Activated CD8-positive, alpha-beta memory T cell treated with anti-CD3 and anti-CD28 coated beads, Interleukin-2, amount 10 ng/mL, durations not matched to agents 7 days and 5 days (primary cell): Measurements from ENCODE around the gene SPIN3. TPM values are rescaled to one million over a fixed set of nuclear protein-coding genes. Genes with fewer than 3 reads are reported as not detected.
"Not testable (repeated sequence)": the region's sequence is repeated elsewhere in the genome, so short reads cannot be mapped to it uniquely, and the experiment has no call there.

Experiments
- ATAC-seq: fragments of 150-1000 bp; cut with Tn5 transposase; one replicate; pipeline ENCODE4 v1.10.0; 2021; ENCODE audit warnings: moderate library complexity
- CTCF ChIA-PET: fragments of 350-600 bp; sonication (Branson Sonifier 250); formaldehyde crosslinking; loops from one replicate; lab custom pipeline; 2021; ENCODE audit warnings: antibody characterized with exemption; lab: Charles Lee
- DNase-seq: peaks from one replicate; pipeline ENCODE4 v3.0.0-alpha.2; 2020
- H3K27ac Mint-ChIP-seq: one replicate; pipeline ENCODE4 v1.8.0; 2021; ENCODE audit warnings: mild to moderate bottlenecking, mixed read lengths
- H3K27me3 Mint-ChIP-seq: one replicate; pipeline ENCODE4 v1.8.0; 2021; ENCODE audit warnings: mixed read lengths
- H3K36me3 Mint-ChIP-seq: one replicate; pipeline ENCODE4 v1.8.0; 2021; ENCODE audit warnings: mild to moderate bottlenecking, mixed read lengths
- H3K4me1 Mint-ChIP-seq: one replicate; pipeline ENCODE4 v1.8.0; 2021; ENCODE audit warnings: mixed read lengths
- H3K4me3 Mint-ChIP-seq: one replicate; pipeline ENCODE4 v1.8.0; 2021; ENCODE audit warnings: mild to moderate bottlenecking, moderate library complexity, mixed read lengths
- H3K9me3 Mint-ChIP-seq: one replicate; pipeline ENCODE4 v1.8.0; 2022; ENCODE audit warnings: low read depth, mixed read lengths
- total RNA-seq, 2 experiments: library from RNA; stranded (reverse); gene quantifications; one replicate each; pipeline ENCODE4 v1.2.3, GENCODE V29; 2021

Gene SPIN3
- total RNA-seq: 1 to 10 TPM; 6.9 to 7.9 TPM

- Mint-ChIP-seq H3K27ac (peak within 1 kb of the TSS; percentile 73), H3K4me3 (peak within 1 kb of the TSS; percentile 81), H3K36me3 (peaks cover 9% of the 10 kb centered on the region), H3K4me1 (peaks cover 23% of the 10 kb centered on the region), H3K27me3 (no peaks in the 10 kb centered on the region), H3K9me3 (no peaks in the 10 kb centered on the region)
- DNase-seq: peak; percentile 78
- peak; percentile 94 for ATAC-seq
- CTCF ChIA-PET: no interaction called here
These were observed at the start of gene SPIN3 for GRCh38 chrX:56995271-56995994. Gene SPIN3 (minus strand): TSS chrX:56995541. CDS start chrX:56994947, 594 bp downstream.

DNA sequence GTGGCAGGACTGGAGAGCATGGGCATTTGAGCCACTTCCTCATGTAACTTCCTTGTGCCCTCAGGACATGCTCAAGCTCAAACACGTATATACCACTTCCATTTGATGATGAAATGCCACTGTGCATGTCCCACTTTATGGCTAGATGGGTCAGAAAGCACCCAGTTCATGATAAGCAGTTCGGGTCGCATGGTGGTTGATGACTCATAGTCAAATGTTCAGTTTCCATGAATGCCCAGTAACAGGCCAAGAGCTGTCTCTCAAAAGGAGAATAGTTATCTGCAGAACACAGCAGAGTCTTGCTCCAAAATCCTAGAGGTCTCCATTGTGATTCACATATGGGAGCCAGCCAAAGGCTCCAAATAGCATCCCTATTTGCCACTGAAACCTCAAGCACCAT lies 48.9 kb upstream of the SPIN3 start:
- ATAC-seq: no peak
- Mint-ChIP-seq H3K27ac (no peak overlapping the region), H3K4me3 (no peak overlapping the region), H3K4me1 (no peaks in the 10 kb centered on the region), H3K27me3 (no peaks in the 10 kb centered on the region), H3K9me3 (no peaks in the 10 kb centered on the region), H3K36me3 (no peaks in the 10 kb centered on the region)
- CTCF ChIA-PET: no interaction called here
- DNase-seq: no peak

DNA sequence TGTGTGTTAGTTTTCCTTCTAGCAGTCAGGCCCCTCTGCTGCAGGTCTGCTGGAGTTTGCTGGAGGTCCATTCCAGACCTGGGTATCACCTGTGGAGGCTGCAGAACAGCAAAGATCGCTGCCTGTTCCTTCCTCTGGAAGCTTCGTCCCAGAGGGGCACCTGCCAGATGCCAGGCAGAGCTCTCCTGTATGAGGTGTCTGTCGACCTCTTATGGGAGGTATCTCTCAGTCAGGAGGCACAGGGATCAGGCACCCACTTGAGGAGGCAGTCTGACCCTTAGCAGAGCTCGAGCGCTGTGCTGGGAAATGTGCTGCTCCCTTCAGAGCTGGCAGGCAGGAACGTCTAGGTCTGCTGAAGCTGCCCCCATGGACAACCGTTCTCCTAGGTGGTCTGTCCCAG lies 41.9 kb upstream of the SPIN3 start:
- ATAC-seq, H3K27ac Mint-ChIP-seq, H3K36me3 Mint-ChIP-seq, CTCF ChIA-PET, H3K9me3 Mint-ChIP-seq, DNase-seq, H3K27me3 Mint-ChIP-seq, H3K4me3 Mint-ChIP-seq, H3K4me1 Mint-ChIP-seq: not testable (repeated sequence)

DNA sequence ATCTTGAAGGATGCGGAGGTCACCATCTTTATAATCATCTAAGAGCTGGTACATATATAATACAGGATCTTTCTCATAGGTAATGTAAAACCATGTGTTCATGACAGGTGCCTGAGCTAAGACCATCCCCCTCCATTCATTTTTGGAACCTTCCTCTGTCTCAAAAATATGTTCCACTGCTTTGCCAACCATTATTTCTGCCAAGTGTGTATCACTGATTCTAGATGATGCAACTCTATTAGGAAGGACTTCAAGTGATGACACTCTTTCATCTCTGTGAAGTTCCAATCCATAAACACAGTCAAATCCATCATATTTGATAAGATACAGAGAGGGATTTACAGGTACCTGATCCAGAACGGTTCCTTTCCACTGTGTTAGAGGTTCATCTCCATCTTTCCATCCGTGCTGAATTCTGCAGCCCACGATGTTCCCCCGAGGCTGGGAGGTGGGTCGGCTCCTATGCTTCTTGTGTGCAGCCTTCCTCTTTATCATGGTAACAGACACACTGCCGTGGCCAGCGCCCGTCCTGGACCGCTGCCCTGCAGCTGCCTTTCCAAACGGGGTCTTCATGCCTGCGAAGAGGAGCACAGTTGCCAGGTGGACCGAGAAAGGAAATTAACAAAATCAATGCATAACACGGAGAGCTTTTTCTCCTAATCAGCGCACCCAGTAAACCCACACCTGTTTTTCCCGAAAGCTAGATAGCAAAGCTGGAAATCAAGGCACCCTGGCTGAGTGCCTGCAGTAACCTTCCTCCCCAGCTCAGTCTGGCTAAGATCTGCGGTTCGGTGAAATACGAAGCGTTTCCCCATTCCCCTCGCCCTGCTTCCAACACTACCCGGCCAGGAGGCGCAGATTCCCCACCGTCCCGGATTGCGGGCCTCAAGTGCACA lies 718 bp downstream of the SPIN3 start:
- DNase-seq: no peak
- Mint-ChIP-seq H3K4me3 (peak overlapping the region; percentile 81), H3K36me3 (peaks cover 9% of the 10 kb centered on the region), H3K27ac (peak overlapping the region; percentile 43), H3K9me3 (no peaks in the 10 kb centered on the region), H3K27me3 (no peaks in the 10 kb centered on the region), H3K4me1 (peaks cover 23% of the 10 kb centered on the region)
- ATAC-seq: peak; percentile 32
- CTCF ChIA-PET: no interaction called here

GRCh38 chrX:56987741-56988140 lies 7.6 kb downstream of the SPIN3 start:
- CTCF ChIA-PET: no interaction called here
- no peak overlapping the region for H3K27ac Mint-ChIP-seq

DNA sequence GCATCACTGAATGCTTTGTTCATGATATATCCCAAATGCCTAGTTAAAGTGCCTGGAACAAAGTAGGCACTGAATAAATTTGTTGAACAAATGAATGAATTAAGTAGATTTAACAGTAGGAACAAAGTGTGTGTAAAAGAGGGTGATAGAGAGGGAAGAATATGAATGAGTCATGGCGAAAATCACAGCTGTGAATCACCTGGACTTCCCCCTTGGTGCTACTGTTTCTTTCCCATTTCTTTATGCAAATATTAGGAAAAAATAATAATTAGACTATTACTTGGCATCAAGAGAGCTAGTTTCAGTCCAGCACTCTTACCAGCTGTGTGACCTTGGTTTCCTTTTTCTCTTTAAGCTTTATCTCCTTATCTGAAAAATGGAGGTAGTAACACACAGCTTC lies 9.2 kb downstream of the SPIN3 start:
- ATAC-seq (no peak), DNase-seq (no peak)
- Mint-ChIP-seq H3K4me3 (no peak overlapping the region), H3K27me3 (no peaks in the 10 kb centered on the region), H3K36me3 (peaks cover 9% of the 10 kb centered on the region), H3K27ac (no peak overlapping the region), H3K9me3 (no peaks in the 10 kb centered on the region), H3K4me1 (peaks cover 7% of the 10 kb centered on the region)
- CTCF ChIA-PET: no interaction called here

More at GRCh38 chrX:56987741-56988140, 7.6 kb downstream of the SPIN3 start:
- Mint-ChIP-seq H3K27me3 (no peaks in the 10 kb centered on the region), H3K4me3 (no peak overlapping the region), H3K9me3 (no peaks in the 10 kb centered on the region), H3K36me3 (peaks cover 10% of the 10 kb centered on the region), H3K4me1 (peaks cover 7% of the 10 kb centered on the region)
- DNase-seq: no peak
- ATAC-seq: no peak

DNA sequence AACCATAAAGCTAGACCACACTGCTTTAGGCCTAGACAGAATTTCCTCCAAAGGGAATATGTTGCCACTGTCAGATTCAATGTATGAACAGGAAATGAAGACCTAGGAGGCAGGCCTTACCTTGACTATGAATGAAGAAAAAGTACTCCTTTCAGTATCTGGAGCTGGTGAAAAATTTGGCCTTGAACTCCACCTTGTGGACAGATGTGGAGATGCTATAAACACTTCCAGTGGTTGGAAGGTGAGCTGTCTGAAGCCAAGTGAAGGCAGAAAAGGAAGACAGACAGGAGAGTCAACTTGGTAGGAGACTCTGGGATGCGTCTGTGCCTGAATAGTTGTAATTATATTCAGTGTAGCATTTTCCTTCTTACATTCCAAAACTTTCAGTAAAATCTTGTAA lies 17.2 kb downstream of the SPIN3 start:
- DNase-seq (peak; percentile 58), ATAC-seq (peak; percentile 73)
- no peak overlapping the region for H3K4me3 Mint-ChIP-seq
- H3K36me3 Mint-ChIP-seq: no peaks in the 10 kb centered on the region
- no peaks in the 10 kb centered on the region for H3K9me3 Mint-ChIP-seq
- H3K27ac Mint-ChIP-seq: no peak overlapping the region
- CTCF ChIA-PET: interaction anchor here (0.9 to 2.9 kb wide), 9 partner anchors 12 to 249 kb away, joined by 3 to 19 read pairs (median 4); partner anchors contain the start of gene NBDY
- H3K27me3 Mint-ChIP-seq: no peaks in the 10 kb centered on the region
- peaks cover 3% of the 10 kb centered on the region for H3K4me1 Mint-ChIP-seq

DNA sequence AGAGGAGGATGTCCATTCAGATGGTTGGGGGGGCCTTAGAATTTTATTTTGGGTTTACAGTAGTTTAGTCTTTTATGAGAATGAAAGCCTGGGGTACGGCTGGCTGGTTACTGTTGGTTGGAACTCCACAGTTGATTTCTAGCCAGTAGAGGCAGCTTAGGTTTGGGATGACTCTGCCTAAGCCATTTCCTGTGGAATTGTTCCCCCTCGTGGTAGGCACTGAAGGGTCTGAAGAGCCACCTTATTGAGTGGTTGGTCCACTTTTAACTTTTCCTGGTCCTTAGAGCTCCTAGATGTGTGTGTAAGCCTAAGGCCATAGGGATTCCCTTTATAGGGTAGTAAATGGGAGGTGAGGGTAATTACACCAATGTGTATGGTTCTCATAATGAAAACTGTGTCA lies 19.7 kb downstream of the SPIN3 start:
- H3K27me3 Mint-ChIP-seq: no peaks in the 10 kb centered on the region
- DNase-seq (no peak), ATAC-seq (no peak)
- CTCF ChIA-PET: no interaction called here
- H3K4me3 Mint-ChIP-seq: no peak overlapping the region
- H3K36me3 Mint-ChIP-seq: peaks cover 2% of the 10 kb centered on the region
- H3K27ac Mint-ChIP-seq: no peak overlapping the region
- peaks cover 3% of the 10 kb centered on the region for H3K4me1 Mint-ChIP-seq
- H3K9me3 Mint-ChIP-seq: no peaks in the 10 kb centered on the region

- ATAC-seq: no peak
- H3K4me3 Mint-ChIP-seq: no peak overlapping the region
- CTCF ChIA-PET: no interaction called here
- DNase-seq: no peak
- no peaks in the 10 kb centered on the region for H3K27me3 Mint-ChIP-seq
- H3K4me1 Mint-ChIP-seq: peaks cover 3% of the 10 kb centered on the region
- peaks cover 2% of the 10 kb centered on the region for H3K36me3 Mint-ChIP-seq
- no peaks in the 10 kb centered on the region for H3K9me3 Mint-ChIP-seq
- H3K27ac Mint-ChIP-seq: no peak overlapping the region
These were observed 20.9 kb downstream of the SPIN3 start for GRCh38 chrX:56974408-56974807.

DNA sequence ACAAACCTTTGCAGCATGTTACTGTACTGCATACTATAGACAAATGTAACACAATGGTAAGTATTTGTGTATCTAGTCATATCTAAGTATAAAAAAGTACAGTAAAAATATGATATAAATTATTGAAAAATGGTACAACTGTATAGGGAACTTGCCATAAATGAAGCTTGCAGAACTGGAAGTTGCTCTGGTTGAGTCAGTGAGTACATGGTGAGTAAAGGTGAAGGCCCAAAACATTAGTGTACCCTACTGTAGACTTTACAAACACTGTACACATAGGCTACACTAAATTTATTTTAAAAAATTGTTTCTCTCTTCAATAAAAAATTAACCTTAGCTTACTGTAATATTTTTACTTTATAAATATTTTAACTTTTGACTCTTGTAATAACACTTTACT lies 25.8 kb downstream of the SPIN3 start:
- no peak overlapping the region for H3K4me3 Mint-ChIP-seq
- no peaks in the 10 kb centered on the region for H3K4me1 Mint-ChIP-seq
- no peak overlapping the region for H3K27ac Mint-ChIP-seq
- DNase-seq (no peak), ATAC-seq (no peak)
- H3K27me3 Mint-ChIP-seq: no peaks in the 10 kb centered on the region
- CTCF ChIA-PET: no interaction called here
- no peaks in the 10 kb centered on the region for H3K9me3 Mint-ChIP-seq
- H3K36me3 Mint-ChIP-seq: peaks cover 2% of the 10 kb centered on the region

DNA sequence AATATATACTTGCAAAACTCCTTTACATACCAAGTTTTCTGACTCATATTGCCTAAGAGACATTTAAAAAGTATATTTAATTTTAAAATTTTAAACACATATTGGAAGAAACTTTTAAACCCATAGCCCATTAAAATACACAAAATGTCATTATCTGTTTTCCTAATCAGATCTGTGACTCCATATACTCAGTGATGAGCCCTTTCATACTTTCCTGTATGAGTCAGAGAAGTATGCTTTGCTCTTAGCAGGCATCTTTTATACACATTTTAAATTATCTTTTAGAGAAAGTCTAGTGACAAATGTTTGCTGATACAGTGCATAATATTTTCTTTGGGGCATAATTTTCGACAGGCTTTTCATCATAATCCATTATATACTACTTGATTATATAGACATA lies 26.4 kb downstream of the SPIN3 start:
- Mint-ChIP-seq H3K9me3 (no peaks in the 10 kb centered on the region), H3K27me3 (no peaks in the 10 kb centered on the region), H3K36me3 (peaks cover 2% of the 10 kb centered on the region), H3K4me1 (peaks cover 2% of the 10 kb centered on the region), H3K27ac (no peak overlapping the region), H3K4me3 (no peak overlapping the region)
- CTCF ChIA-PET: no interaction called here
- ATAC-seq: no peak
- no peak for DNase-seq

- Mint-ChIP-seq H3K36me3 (no peaks in the 10 kb centered on the region), H3K9me3 (no peaks in the 10 kb centered on the region), H3K4me3 (no peak overlapping the region), H3K27me3 (no peaks in the 10 kb centered on the region), H3K4me1 (peaks cover 5% of the 10 kb centered on the region), H3K27ac (no peak overlapping the region)
- CTCF ChIA-PET: no interaction called here
- DNase-seq (no peak), ATAC-seq (no peak)
These were observed 32.0 kb downstream of the SPIN3 start for GRCh38 chrX:56963377-56963776.

GRCh38 chrX:56947699-56948098 lies 47.6 kb downstream of the SPIN3 start:
- Mint-ChIP-seq H3K4me3 (no peak overlapping the region), H3K4me1 (no peaks in the 10 kb centered on the region), H3K27me3 (no peaks in the 10 kb centered on the region), H3K9me3 (peaks cover 5% of the 10 kb centered on the region), H3K27ac (no peak overlapping the region), H3K36me3 (no peaks in the 10 kb centered on the region)
- ATAC-seq (no peak), DNase-seq (no peak)
- CTCF ChIA-PET: no interaction called here

DNA sequence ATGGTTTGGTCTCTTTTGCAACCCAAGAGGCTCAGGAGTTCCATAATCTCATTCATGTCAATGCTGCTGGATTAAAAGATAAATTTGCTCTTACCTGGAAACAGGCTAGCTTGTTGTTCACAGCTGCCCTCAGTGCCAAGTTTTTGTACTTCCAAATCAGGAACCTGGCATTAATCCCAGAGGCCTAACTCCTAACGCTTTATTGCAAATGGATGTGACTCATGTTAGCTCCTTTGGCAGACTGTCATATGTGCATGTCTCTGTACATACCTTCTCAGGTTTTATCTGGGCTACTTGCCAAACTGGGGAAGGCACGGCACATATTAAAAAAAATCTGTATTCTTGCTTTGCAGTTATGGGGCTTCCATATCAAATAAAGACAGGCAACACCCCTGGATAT lies 49.1 kb downstream of the SPIN3 start:
- H3K27ac Mint-ChIP-seq, H3K9me3 Mint-ChIP-seq, H3K4me1 Mint-ChIP-seq, H3K4me3 Mint-ChIP-seq, ATAC-seq, H3K36me3 Mint-ChIP-seq, DNase-seq, H3K27me3 Mint-ChIP-seq: not testable (repeated sequence)
- CTCF ChIA-PET: interaction anchor here (1.0 kb wide), 1 partner anchor 95 kb away, joined by 3 read pairs; no protein-coding TSS in a partner anchor
